NCI-H1092 (cell line): ENCODE results near the gene EFHC1.
"Not testable (repeated sequence)": the region's sequence is repeated elsewhere in the genome, so short reads cannot be mapped to it uniquely, and the experiment has no call there.

Experiments used
- DNase-seq: peaks from one replicate; lab custom pipeline; 2025; lab: John Stamatoyannopoulos, UW

EFHC1 gene

GRCh38 chr6:52419809-52420667 is at the start of gene EFHC1:
Gene EFHC1, plus strand, starts transcription at chr6:52420342. Its CDS starts 69 bp downstream, at chr6:52420411.
- DNase-seq, result peak; percentile 96

DNA sequence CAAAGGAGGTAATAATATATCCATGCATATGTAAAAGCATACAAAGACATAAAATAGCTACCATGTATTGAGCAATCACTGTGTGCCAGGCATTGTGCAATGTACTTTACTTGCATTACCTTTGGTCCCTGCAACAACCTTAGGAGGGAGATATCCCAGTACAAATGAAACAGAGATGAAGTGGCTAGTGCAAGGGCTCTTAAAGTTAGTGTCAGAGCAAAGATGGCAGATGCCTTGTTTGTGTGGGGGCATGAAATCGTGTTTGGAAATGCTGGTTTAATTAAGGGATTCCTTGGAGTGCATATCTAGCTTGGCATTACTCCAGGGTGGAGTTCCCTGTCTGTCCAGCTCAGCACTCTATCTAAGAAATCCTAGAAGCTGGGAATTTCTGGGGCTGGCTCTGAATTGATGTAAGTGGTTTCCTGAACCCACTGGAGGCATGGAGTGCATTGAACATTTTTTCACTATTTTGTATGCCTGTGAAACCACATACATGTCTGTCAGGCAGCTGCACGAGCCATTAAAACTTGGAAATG is 48.4 kb upstream of the EFHC1 start:
- DNase-seq, result no peak

DNA sequence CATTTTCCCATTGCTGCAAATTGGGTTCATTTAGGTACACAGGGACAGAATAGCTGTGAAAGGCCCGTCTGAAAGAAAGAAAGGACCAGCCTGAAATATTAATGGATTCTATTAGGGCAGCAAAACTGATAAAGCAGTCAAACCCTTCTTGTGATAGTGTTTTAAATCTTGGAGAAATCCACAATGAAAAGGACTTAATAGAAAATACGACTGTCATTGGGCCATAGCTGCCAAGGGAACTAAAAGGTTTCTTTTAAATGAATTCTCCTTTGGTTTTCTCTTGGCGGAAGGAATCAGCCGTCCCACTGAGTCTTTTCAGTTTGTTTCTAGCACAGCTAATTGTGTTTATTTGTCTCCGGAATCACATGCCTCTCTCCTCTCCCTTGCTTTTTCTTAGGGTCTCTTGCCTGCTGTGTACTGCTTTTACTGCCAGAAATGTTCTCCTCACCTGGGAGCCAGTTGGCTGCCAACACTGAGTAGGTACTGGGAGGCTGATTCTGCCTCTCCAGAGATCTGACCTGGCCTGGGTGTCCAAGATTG is 46.9 kb upstream of the EFHC1 start:
- no peak for DNase-seq

GRCh38 chr6:52374247-52374646 is 45.9 kb upstream of the EFHC1 start:
- no peak for DNase-seq

- DNase-seq, result no peak
These were observed 44.2 kb upstream of the EFHC1 start for GRCh38 chr6:52375780-52376556.

- no peak for DNase-seq
These were observed 43.4 kb upstream of the EFHC1 start for GRCh38 chr6:52376763-52377162.

- DNase-seq, result no peak
These were observed 42.5 kb upstream of the EFHC1 start for GRCh38 chr6:52377538-52378221.

DNA sequence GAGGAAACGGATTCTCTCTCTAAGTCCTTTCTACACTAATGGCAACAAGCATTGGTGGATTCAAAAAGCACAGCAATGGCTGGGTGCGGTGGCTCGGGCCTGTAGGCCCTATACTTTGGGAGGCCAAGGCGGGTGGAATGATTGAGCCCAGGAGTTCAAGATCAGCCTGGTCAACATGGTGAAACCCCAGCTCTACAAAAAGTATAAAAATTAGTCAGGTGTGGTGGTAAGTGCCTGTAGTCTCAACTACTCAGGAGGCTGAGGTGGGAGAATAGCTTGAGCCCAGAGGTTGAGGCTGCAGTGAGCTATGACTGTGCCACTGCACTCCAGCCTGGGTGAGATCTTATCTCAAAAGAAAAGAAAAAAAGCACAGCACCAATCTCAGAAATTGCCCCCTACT is 38.9 kb upstream of the EFHC1 start:
- DNase-seq, result no peak

GRCh38 chr6:52384145-52384766 is 35.9 kb upstream of the EFHC1 start:
- DNase-seq, result no peak

DNA sequence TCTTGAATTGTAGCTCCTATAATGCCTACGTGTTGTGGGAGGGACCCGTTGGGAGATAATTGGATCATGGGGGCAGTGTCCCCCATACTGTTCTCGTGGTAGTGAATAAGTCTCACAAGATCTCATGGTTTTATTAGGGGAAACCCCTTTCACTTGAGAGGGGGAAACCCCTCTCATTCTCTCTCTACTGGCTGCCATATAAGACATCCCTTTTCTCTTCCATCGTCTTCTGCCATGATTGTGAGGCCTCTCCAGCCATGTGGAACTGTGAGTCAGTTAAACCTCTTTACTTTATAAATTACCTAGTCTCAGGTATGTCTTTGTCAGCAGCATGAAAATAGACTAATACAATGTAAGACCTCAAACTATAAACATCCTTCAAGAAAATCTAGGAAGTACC is 35.1 kb upstream of the EFHC1 start:
- no peak for DNase-seq

DNA sequence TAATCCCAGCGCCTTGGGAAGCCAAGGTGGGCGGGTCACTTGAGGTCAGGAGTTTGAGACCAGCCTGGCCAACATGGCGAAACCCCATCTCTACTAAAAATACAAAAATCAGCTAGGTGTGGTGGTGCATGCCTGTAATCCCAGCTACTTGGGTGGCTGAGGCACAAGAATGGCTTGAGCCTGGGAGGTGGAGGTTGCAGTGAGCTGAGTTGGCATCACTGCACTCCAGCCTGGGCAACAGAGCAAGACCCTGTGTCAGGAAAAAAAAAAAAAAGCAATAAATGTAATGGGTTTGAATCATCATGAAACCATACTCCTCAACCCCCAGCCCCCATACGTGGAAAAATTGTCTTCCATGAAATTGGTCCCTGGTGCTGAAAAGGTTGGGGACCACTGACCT is 32.0 kb upstream of the EFHC1 start:
- not testable (repeated sequence) for DNase-seq

DNA sequence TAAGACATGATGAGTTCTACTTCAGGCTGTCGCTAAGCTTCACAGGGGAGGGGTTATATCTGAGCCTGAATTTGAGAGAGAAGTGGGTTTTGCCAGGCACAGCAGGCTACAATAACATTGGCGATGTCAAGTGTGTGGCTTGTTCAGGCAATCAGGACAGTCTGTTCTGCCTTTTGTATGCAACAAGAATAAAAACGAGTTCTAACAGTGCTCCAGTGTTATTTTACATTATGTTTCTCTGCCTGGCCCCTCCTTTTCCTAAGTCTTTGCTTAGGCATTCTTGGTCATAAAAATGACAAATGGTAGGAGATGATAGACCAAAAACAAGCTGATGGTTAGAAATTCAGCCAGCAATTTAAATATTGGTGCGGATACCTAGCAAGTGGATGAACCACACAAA is 31.4 kb upstream of the EFHC1 start:
- no peak for DNase-seq

GRCh38 chr6:52389264-52389625 is 30.9 kb upstream of the EFHC1 start:
- DNase-seq, result no peak

DNA sequence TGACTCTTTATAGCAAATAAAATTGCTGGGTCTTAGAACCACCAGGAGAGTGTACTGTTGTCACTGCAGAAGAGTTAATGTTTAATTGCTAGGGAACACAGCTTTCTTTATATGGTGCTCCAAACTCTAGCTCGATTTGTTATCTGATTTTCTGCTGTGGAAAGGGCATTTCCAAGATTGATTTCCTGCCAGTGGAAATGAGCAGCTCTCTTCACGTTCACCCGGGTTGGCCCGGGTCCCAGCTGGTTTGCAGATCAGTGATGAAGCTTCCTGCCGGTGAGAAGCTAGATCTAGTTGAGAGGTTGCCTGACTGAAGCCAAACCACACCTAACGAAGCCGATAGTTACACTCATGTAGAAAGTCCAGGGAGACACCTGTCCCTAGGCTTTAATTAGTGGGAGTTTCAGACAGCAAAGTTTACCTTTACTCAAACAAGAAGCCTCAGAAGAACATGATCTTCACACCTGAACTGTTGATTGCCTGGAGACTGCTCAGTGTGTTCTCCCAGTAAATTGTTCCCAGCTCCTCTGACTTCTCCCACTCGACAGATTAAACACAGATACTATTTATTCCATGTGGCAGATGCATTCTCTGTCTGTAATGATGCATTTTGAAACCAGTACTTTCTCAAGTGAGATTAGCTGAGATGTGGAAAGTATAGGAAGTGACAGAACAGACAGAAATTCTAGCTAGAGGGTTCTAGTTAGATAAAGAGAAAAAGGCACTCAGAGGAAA is 30.3 kb upstream of the EFHC1 start:
- peak; percentile 33 for DNase-seq

- DNase-seq, result no peak
These were observed 29.8 kb upstream of the EFHC1 start for GRCh38 chr6:52390361-52390727.

- no peak for DNase-seq
These were observed 28.5 kb upstream of the EFHC1 start for GRCh38 chr6:52391599-52391998.

- no peak for DNase-seq
These were observed 27.2 kb upstream of the EFHC1 start for GRCh38 chr6:52392944-52393343.

DNA sequence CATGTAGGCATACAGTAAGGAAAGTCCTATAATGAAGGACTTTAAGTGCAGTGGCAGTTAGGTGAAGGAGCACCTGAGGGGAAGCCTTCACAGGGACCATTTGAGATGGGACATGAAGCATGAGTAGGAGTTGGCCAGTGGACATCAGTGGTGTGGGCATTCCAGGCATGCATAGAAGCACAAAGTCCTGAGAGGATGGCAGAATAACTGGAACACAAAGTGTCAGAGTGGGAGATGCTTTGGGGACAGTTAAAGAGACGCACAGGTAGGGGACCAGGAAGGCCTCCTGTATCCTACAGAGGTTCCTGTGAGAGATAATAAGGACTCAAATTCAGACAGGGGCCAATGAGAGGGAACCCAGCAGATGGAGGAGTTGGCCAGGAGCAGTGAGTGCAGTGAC is 26.4 kb upstream of the EFHC1 start:
- no peak for DNase-seq

DNA sequence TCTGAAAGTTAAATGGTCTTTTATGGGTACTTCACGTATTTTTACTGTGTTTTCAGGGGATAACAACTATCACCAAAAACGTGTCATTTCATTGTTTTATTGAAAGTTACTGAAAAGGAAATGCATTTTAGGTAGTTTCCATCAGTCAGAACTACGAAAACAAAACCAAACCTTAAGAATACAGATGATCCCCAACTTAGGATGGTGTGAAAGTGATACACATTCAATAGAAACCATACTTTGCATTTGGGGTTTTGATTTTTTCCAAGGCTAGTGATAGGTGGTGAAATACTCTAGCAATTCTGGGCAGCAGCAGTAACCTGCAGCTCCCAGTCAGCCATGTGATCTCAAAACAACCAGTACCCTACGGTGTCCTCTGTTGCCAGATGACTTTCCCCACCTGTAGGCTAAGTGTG is 25.9 kb upstream of the EFHC1 start:
- no peak for DNase-seq

GRCh38 chr6:52395969-52396368 is 24.2 kb upstream of the EFHC1 start:
- no peak for DNase-seq
